ENCODE measurements around the gene IL1RAPL2. TPM values are rescaled to one million over a fixed set of nuclear protein-coding genes. Genes with fewer than 3 reads are reported as not detected.

The IL1RAPL2 gene
- total RNA-seq, 1 donor from 2014 or later: not detected

- H3K4me3 Mint-ChIP-seq (ENCODE audit: unreplicated experiment): no peak overlapping the region
- no peaks in the 10 kb centered on the region for H3K4me1 Mint-ChIP-seq (ENCODE audit: low read depth)
- H3K27ac Mint-ChIP-seq (ENCODE audit: unreplicated experiment): no peak overlapping the region
- no peak for TF ChIP-seq CTCF (IDR thresholded peaks at IDR 0.05)
- peaks cover 7% of the 10 kb centered on the region for H3K9me3 Mint-ChIP-seq (ENCODE audit: low read depth)
- no peak for DNase-seq (ENCODE audit: low spot score)
- H3K36me3 Mint-ChIP-seq (ENCODE audit: low read depth): no peaks in the 10 kb centered on the region
- H3K27me3 Mint-ChIP-seq (ENCODE audit: low read depth): no peaks in the 10 kb centered on the region
These were observed 130.7 kb downstream of the IL1RAPL2 start for GRCh38 chrX:104696667-104697066.

- TF ChIP-seq CTCF (IDR thresholded peaks at IDR 0.05): no peak
These were observed 131.3 kb downstream of the IL1RAPL2 start for GRCh38 chrX:104697294-104697693.

GRCh38 chrX:104707042-104707441, 141.0 kb downstream of the IL1RAPL2 start:
- Mint-ChIP-seq H3K36me3 (ENCODE audit: low read depth) (no peaks in the 10 kb centered on the region), H3K27me3 (ENCODE audit: low read depth) (no peaks in the 10 kb centered on the region), H3K27ac (ENCODE audit: unreplicated experiment) (no peak overlapping the region), H3K4me3 (ENCODE audit: unreplicated experiment) (no peak overlapping the region), H3K9me3 (ENCODE audit: low read depth) (no peaks in the 10 kb centered on the region), H3K4me1 (ENCODE audit: low read depth) (no peaks in the 10 kb centered on the region)
- TF ChIP-seq CTCF (IDR thresholded peaks at IDR 0.05): no peak
- DNase-seq (ENCODE audit: low spot score): no peak

More at GRCh38 chrX:104697294-104697693, 131.3 kb downstream of the IL1RAPL2 start:
- Mint-ChIP-seq H3K9me3 (ENCODE audit: low read depth) (peaks cover 7% of the 10 kb centered on the region), H3K36me3 (ENCODE audit: low read depth) (no peaks in the 10 kb centered on the region), H3K27ac (ENCODE audit: unreplicated experiment) (no peak overlapping the region), H3K4me1 (ENCODE audit: low read depth) (no peaks in the 10 kb centered on the region), H3K27me3 (ENCODE audit: low read depth) (no peaks in the 10 kb centered on the region), H3K4me3 (ENCODE audit: unreplicated experiment) (no peak overlapping the region)
- no peak for DNase-seq (ENCODE audit: low spot score)

GRCh38 chrX:104707572-104707971, 141.6 kb downstream of the IL1RAPL2 start:
- Mint-ChIP-seq H3K4me1 (ENCODE audit: low read depth) (no peaks in the 10 kb centered on the region), H3K9me3 (ENCODE audit: low read depth) (no peaks in the 10 kb centered on the region), H3K4me3 (ENCODE audit: unreplicated experiment) (no peak overlapping the region), H3K36me3 (ENCODE audit: low read depth) (no peaks in the 10 kb centered on the region), H3K27me3 (ENCODE audit: low read depth) (no peaks in the 10 kb centered on the region), H3K27ac (ENCODE audit: unreplicated experiment) (no peak overlapping the region)
- DNase-seq (ENCODE audit: low spot score): no peak
- no peak for TF ChIP-seq CTCF (IDR thresholded peaks at IDR 0.05)

GRCh38 chrX:104712515-104712914, 146.5 kb downstream of the IL1RAPL2 start:
- no peak for DNase-seq (ENCODE audit: low spot score)
- Mint-ChIP-seq H3K4me3 (ENCODE audit: unreplicated experiment) (no peak overlapping the region), H3K27ac (ENCODE audit: unreplicated experiment) (no peak overlapping the region), H3K4me1 (ENCODE audit: low read depth) (no peaks in the 10 kb centered on the region), H3K36me3 (ENCODE audit: low read depth) (no peaks in the 10 kb centered on the region), H3K9me3 (ENCODE audit: low read depth) (peaks cover 7% of the 10 kb centered on the region), H3K27me3 (ENCODE audit: low read depth) (no peaks in the 10 kb centered on the region)
- peak; percentile 27 for TF ChIP-seq CTCF (IDR thresholded peaks at IDR 0.05)
